Spinal cord (tissue), 10 donors: ENCODE measurements around the gene SERAC1. TPM values are rescaled to one million over a fixed set of nuclear protein-coding genes. Genes with fewer than 3 reads are reported as not detected.
"Not testable (repeated sequence)": the region's sequence is repeated elsewhere in the genome, so short reads cannot be mapped to it uniquely, and the experiment has no call there.

Experiments
- DNase-seq, 6 donors: peaks; one replicate each; pipeline versions ENCODE4 v3.0.0 to v3.0.0-alpha.2; 2013 to 2015; ENCODE audit warnings: low spot score in 6 of 6, low read depth in 4 of 6
- H3K27ac ChIP-seq: one replicate; pipeline ENCODE4 v1.5.1; 2013; ENCODE audit warnings: low read depth, low read length, control low read depth
- H3K27me3 ChIP-seq: one replicate; pipeline ENCODE4 v1.6.1; 2013; ENCODE audit warnings: low read length; ENCODE audit not compliant: control insufficient read depth, insufficient read depth
- H3K36me3 ChIP-seq: one replicate; pipeline ENCODE4 v1.6.1; 2013; ENCODE audit warnings: low read length; ENCODE audit not compliant: control insufficient read depth, insufficient read depth
- H3K4me1 ChIP-seq: one replicate; pipeline ENCODE4 v1.6.1; 2013; ENCODE audit warnings: low read length; ENCODE audit not compliant: control insufficient read depth, insufficient read depth
- H3K4me3 ChIP-seq: one replicate; pipeline ENCODE4 v1.5.1; 2013; ENCODE audit warnings: low read depth, low read length, control low read depth
- H3K9me3 ChIP-seq: one replicate; pipeline ENCODE4 v1.6.1; 2013; ENCODE audit warnings: low read length; ENCODE audit not compliant: control insufficient read depth, insufficient read depth
- WGBS: methylation state at CpG from one replicate; pipeline ENCODE4 v1.1.5; 2013; ENCODE audit warnings: missing lambda C conversion rate; ENCODE audit not compliant: insufficient coverage; 5-methylcytosine and 5-hydroxymethylcytosine counted together
- polyA plus RNA-seq, 2 donors: library from polyadenylated mRNA; unstranded; fragments of 120-200 nt; gene quantifications; one replicate each; pipeline ENCODE4 v1.2.1, GENCODE V29; 2013; ENCODE audit not compliant: insufficient read length in 2 of 2
- total RNA-seq, 2 donors: library from RNA; depleted of rRNA in 1 of 2; stranded (reverse); fragments of 120-200 nt in 1 of 2; fragments of >200 nt in 1 of 2; gene quantifications; one replicate each; pipeline versions ENCODE4 v1.2.3 to v1.2.4, GENCODE V29; 2013 to 2014
- donor health status: healthy.

The SERAC1 gene
- total and polyA plus RNA-seq, 4 donors: 14.7 to 19.8 (median 15.7) TPM

DNA sequence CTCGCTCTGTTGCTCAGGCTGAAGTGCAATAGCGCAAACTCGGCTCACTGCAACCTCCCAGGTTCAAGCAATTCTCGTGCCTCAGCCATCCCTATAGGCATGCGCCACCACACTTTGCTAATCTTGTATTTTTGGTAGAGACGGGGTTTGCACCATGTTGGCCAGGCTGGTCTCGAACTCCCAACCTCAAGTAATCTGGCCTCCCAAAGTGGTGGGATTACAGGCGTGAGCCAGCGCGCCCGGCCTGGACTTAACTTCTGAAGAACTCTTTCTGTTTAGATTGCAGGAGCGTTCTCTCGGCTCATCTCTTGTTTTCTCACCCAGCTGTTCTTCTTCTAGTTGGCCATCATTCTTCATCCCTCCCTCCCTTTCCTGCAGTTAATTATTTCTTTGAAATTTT lies 30.4 kb upstream of the SERAC1 start:
- no peaks in the 10 kb centered on the region for H3K27me3 ChIP-seq
- WGBS: 91% methylated on average over 5 of the region's 13 CpGs
- no peak overlapping the region for H3K27ac ChIP-seq

DNA sequence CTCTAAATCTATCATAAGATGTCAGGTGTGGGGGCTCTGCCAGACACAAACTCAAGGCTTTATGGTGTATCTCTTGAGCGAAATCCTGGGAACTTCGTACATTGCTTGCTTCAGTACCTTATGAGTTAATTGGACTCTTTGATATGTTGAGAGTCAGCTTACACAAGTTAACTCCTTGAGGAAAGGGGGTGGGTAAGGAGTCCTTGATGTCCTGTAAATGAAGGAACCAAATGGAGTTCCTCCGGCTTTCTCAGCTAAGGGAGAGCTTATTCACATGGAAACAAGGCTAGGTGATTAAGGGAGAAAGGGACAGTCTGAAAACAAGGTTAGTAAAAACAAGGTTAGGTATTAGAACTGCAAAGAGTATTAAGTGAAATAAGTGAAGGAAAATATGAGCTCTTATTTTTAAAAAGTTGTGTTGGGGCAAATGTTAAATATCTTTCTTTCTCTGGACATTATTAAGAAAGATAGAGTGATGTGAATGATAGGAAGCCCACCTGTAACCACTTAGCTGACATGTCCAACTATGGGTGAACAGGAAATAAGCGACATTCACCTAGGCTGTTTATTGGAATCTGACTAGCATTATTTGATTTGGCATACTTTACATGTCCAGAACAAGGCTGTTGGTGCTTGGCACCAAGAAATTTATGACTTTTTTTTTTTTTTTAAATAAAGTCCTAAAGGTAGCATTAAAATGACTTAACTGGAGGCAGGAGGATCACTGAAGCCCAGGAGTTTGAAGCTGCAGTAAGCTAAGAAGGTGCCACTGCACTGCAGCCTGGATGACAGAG lies 26.6 kb upstream of the SERAC1 start:
- H3K36me3 ChIP-seq: peaks cover 5% of the 10 kb centered on the region
- no peaks in the 10 kb centered on the region for H3K27me3 ChIP-seq
- DNase-seq: no peak
- H3K9me3 ChIP-seq: no peaks in the 10 kb centered on the region
- H3K4me3 ChIP-seq: no peak overlapping the region
- no peak overlapping the region for H3K27ac ChIP-seq
- H3K4me1 ChIP-seq: no peaks in the 10 kb centered on the region
- 59% methylated on average over 3 of the region's 4 CpGs for WGBS

More for the DNA sequence above, 30.4 kb upstream of the SERAC1 start:
- no peak for DNase-seq
- H3K4me3 ChIP-seq: no peak overlapping the region
- no peaks in the 10 kb centered on the region for H3K9me3 ChIP-seq
- H3K36me3 ChIP-seq: no peaks in the 10 kb centered on the region
- peaks cover 3% of the 10 kb centered on the region for H3K4me1 ChIP-seq

DNA sequence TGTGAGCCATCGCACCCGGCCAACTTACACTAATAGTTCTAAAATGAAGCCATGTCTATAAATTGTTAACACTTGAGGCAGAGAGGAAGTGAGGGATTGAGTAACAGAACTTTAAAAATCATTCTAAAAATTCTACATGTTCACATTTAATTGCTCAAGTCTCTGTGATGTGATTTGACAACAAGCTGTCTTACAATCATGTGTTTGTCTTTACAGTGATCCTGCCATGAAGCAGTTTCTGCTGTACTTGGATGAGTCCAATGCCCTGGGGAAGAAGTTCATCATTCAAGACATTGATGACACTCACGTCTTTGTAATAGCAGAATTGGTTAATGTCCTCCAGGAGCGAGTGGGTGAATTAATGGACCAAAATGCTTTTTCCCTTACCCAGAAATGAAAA lies 23.7 kb upstream of the SERAC1 start:
- WGBS: no CpG with 5 or more reads among the region's 4 CpGs
- DNase-seq: no peak

DNA sequence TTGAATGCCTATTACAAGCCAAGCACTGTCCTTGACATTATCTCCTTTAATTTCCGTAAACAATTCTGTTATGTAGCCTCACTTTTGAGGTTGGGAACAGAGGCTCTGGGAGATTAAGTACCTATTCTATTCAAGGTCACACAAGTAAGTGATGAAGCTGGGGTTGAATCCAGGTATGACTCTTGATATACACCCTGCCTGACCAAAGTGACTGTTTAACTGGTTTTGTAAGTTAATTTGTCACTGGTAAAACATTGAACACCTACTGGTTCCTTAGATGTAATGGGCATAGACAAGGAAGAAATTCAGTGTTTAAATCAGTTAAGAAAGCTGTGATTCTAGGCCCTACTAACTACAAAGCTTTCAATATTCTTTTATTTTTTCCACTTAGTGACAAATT lies 23.0 kb upstream of the SERAC1 start:
- Histone ChIP-seq H3K36me3 (peaks cover 11% of the 10 kb centered on the region), H3K9me3 (no peaks in the 10 kb centered on the region), H3K4me3 (no peak overlapping the region), H3K4me1 (no peaks in the 10 kb centered on the region), H3K27ac (no peak overlapping the region), H3K27me3 (no peaks in the 10 kb centered on the region)
- WGBS: no CpG with 5 or more reads among the region's 1 CpG
- DNase-seq: no peak

More for the DNA sequence above, 23.7 kb upstream of the SERAC1 start:
- no peak overlapping the region for H3K27ac ChIP-seq
- peaks cover 9% of the 10 kb centered on the region for H3K36me3 ChIP-seq
- no peaks in the 10 kb centered on the region for H3K27me3 ChIP-seq
- H3K4me1 ChIP-seq: no peaks in the 10 kb centered on the region
- no peaks in the 10 kb centered on the region for H3K9me3 ChIP-seq
- H3K4me3 ChIP-seq: no peak overlapping the region

DNA sequence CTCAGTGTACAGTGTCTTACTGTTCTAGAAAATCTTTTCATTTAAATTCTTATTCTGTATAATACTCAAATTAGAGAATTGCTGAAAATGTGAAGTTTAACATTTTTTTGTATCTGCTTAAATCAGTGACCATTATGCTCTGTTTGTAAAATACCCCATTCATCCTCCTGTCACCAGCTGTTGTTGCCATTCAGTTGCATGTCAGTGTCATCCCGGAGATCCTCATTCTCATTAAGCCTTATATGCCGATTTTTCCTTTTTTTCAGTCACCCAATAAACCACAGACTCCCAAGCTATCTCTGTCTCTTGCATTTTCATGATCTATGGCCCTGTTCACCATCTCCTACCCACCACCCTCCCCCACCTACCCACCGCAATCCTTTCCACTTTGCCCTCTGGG lies 20.5 kb upstream of the SERAC1 start:
- no peaks in the 10 kb centered on the region for H3K4me1 ChIP-seq
- H3K4me3 ChIP-seq: no peak overlapping the region
- H3K27me3 ChIP-seq: no peaks in the 10 kb centered on the region
- H3K9me3 ChIP-seq: no peaks in the 10 kb centered on the region
- no peak overlapping the region for H3K27ac ChIP-seq
- H3K36me3 ChIP-seq: peaks cover 11% of the 10 kb centered on the region
- no peak for DNase-seq
- WGBS: 71% methylated on average over 2 of the region's 3 CpGs

DNA sequence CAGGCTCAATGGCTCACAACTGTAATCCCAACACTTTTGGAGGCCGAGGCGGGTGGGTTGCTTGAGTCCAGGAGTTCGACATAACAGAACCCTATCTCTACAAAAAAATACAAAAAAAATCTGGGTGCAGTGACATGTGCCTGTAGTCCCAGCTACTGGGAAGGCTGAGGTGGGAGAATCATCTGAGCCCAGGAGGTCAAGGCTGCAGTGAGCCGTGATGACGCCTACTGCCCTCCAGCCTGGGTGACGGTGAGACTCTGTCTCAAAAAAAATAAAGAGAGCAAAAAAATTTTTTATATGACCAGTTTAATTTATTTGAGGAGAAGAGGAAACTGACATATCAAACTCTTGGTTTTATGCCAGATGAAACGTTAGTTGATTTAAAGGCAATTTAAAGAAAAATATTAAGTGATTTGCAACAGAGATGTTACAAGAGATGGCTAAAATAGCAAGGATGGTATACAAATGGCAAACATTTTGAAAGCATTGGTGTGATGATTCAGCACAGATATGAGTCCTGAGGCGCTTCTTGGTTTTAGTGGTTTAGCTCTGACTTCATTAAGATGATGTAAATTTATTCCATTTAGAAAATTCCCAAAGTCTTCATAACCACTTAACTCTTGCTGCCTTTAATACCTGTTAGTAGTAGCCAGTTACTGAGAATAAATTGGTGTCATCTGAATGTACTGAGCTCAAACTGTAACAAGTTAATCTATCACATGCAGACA lies 17.8 kb upstream of the SERAC1 start:
- peaks cover 9% of the 10 kb centered on the region for H3K36me3 ChIP-seq
- DNase-seq: no peak
- no peak overlapping the region for H3K4me3 ChIP-seq
- H3K27ac ChIP-seq: no peak overlapping the region
- no peaks in the 10 kb centered on the region for H3K9me3 ChIP-seq
- 90% methylated on average over 2 of the region's 8 CpGs for WGBS
- no peaks in the 10 kb centered on the region for H3K27me3 ChIP-seq
- no peaks in the 10 kb centered on the region for H3K4me1 ChIP-seq

DNA sequence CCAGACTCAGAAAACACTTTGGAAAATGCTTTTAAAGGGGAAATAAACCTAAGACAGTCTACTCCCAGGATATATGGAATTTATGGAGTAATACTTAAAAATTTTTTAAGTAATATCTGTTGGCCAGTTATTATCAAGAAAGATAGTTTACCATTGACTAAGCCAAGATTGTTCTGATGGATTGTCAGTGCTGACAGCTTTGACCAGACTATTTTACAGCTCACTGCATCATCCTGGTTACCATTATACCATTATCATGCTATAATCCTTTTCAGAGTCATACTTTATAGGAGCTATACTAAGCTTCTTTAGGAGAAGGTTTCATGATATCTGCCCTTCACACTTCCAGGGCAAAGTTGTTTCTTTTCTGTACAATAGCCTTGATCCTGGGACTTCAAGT lies 16.5 kb upstream of the SERAC1 start:
- Histone ChIP-seq H3K27ac (no peak overlapping the region), H3K27me3 (no peaks in the 10 kb centered on the region), H3K4me3 (no peak overlapping the region), H3K9me3 (no peaks in the 10 kb centered on the region), H3K36me3 (peaks cover 9% of the 10 kb centered on the region), H3K4me1 (no peaks in the 10 kb centered on the region)
- DNase-seq: no peak

DNA sequence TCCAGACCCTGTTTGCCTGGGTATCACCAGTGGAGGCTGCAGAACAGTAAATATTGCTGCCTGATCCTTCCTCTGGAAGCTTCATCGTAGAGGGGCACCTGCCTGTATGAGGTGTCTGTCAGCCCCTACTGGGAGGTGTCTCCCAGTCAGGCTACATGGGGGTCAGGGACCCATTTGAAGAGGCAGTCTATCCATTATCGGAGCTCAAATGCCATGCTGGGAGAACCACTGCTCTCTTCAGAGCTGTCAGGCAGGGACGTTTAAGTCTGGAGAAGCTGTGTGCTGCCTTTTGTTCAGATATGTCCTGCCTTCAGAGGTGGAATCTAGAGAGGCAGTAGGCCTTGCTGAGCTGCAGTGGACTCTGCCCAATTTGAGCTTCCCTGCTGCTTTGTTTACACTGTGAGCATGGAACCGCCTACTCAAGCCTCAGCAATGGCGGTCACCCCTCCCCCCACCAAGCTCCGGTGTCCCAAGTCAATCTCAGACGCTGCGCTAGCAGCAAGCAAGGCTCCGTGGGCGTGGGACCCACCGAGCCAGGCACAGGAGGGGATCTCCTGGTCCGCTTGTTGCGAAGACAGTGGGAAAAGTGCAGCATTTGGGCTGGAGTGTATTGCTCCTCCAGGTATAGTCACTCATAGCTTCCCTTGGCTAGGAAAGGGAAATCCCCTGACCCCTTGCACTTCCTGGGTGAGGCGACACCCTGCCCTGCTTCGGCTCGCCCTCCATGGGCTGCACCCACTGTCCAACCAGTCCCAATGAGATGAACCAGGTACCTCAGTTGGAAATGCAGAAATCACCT lies 15.3 kb upstream of the SERAC1 start:
- H3K36me3 ChIP-seq, H3K4me1 ChIP-seq, H3K4me3 ChIP-seq, H3K9me3 ChIP-seq, DNase-seq, H3K27me3 ChIP-seq, H3K27ac ChIP-seq: not testable (repeated sequence)
- 73% methylated on average over 16 of the region's 16 CpGs for WGBS

DNA sequence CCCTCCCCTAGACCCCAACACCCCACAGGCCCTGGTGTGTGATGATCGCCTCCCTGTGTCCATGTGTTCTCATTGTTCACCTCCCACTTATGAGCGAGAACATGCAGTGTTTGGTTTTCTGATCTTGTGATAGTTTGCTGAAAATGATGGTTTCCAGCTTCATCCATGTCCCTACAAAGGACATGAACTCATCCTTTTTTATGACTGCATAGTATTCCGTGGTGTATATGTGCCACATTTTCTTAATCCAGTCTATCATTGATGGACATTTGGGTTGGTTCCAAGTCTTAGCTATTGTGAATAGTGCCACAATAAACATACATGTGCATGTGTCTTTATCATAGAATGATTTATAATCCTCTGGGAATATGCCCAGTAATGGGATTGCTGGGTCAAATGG lies 9.7 kb upstream of the SERAC1 start:
- H3K36me3 ChIP-seq, H3K9me3 ChIP-seq, H3K4me1 ChIP-seq, H3K27me3 ChIP-seq, H3K27ac ChIP-seq, DNase-seq, H3K4me3 ChIP-seq: not testable (repeated sequence)
- no CpG with 5 or more reads among the region's 3 CpGs for WGBS
